HL-60 (cell line): ENCODE data around the gene FAXC.

ENCODE experiments used
- DNase-seq, 2 experiments: peaks; one replicate each; pipeline ENCODE4 v3.0.0-alpha.2; 2010 to 2020; ENCODE audit warnings: low read depth in 1 of 2, low spot score in 1 of 2
- H3K27ac ChIP-seq: fragments of 250-450 bp; sonication (Bioruptor Pico); replicated peaks from 2 replicates; pipeline ENCODE4 v1.5.1; 2020; ENCODE audit warnings: mild to moderate bottlenecking, moderate library complexity
- H3K27me3 ChIP-seq: fragments of 250-450 bp; sonication (Bioruptor Pico); 2 replicates; pipeline ENCODE4 v1.5.1; 2021; ENCODE audit warnings: mild to moderate bottlenecking, moderate library complexity; ENCODE audit not compliant: insufficient read depth, poor library complexity, severe bottlenecking
- H3K4me3 ChIP-seq: replicated peaks from 2 replicates; pipeline ENCODE4 v1.5.1; 2011; ENCODE audit warnings: mild to moderate bottlenecking, control low read depth, low read length; ENCODE audit not compliant: insufficient read depth
- GABPA ChIP-seq: IDR thresholded peaks from 2 replicates; pipeline ENCODE4 v1.6.1; 2012; ENCODE audit warnings: low read depth
- POLR2AphosphoS5 ChIP-seq: IDR thresholded peaks from 2 replicates; pipeline ENCODE4 v1.6.1; 2012; ENCODE audit warnings: low read depth
- SPI1 ChIP-seq: IDR thresholded peaks from 2 replicates; pipeline ENCODE4 v1.6.1; 2012; ENCODE audit warnings: low read depth, mild to moderate bottlenecking, borderline replicate concordance
- TF ChIP-seq, protein P1 (sequence below): IDR thresholded peaks from one replicate; pipeline ENCODE4 v1.5.1; 2011; ENCODE audit warnings: low read length, control low read depth, inconsistent platforms; ENCODE audit not compliant: insufficient read depth
- TF ChIP-seq, protein P2 (sequence below): IDR thresholded peaks from 2 replicates; pipeline ENCODE4 v1.6.1; 2012; ENCODE audit warnings: low read depth; ENCODE audit not compliant: insufficient replicate concordance

FAXC gene

DNA sequence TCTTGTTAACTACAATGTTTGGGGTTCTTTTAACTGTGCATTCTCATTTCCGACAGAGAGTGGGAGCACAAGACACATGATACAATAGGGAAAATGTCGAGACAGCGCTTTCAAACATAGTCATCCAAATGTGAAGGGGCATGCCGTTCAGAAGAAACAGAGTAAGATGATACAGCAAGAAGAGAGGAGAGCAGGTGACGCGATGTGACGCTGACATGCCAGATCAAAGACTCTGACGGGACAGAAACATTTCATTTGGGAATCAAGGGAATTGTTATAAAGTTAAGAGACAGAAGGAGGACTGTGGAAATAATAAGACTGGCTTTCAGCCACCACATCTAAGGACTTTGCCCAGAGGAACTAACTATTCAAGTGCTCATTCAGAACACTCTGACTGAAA, 117.4 kb downstream of the FAXC start:
- Histone ChIP-seq H3K27me3 (peaks cover 10% of the 10 kb centered on the region), H3K27ac (no peak overlapping the region), H3K4me3 (no peak overlapping the region)
- DNase-seq = no peak
- TF ChIP-seq GABPA (no peak), SPI1 (no peak), POLR2AphosphoS5 (no peak)
- TF ChIP-seq, protein P1, sequence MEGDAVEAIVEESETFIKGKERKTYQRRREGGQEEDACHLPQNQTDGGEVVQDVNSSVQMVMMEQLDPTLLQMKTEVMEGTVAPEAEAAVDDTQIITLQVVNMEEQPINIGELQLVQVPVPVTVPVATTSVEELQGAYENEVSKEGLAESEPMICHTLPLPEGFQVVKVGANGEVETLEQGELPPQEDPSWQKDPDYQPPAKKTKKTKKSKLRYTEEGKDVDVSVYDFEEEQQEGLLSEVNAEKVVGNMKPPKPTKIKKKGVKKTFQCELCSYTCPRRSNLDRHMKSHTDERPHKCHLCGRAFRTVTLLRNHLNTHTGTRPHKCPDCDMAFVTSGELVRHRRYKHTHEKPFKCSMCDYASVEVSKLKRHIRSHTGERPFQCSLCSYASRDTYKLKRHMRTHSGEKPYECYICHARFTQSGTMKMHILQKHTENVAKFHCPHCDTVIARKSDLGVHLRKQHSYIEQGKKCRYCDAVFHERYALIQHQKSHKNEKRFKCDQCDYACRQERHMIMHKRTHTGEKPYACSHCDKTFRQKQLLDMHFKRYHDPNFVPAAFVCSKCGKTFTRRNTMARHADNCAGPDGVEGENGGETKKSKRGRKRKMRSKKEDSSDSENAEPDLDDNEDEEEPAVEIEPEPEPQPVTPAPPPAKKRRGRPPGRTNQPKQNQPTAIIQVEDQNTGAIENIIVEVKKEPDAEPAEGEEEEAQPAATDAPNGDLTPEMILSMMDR = no peak
- TF ChIP-seq, protein P2, sequence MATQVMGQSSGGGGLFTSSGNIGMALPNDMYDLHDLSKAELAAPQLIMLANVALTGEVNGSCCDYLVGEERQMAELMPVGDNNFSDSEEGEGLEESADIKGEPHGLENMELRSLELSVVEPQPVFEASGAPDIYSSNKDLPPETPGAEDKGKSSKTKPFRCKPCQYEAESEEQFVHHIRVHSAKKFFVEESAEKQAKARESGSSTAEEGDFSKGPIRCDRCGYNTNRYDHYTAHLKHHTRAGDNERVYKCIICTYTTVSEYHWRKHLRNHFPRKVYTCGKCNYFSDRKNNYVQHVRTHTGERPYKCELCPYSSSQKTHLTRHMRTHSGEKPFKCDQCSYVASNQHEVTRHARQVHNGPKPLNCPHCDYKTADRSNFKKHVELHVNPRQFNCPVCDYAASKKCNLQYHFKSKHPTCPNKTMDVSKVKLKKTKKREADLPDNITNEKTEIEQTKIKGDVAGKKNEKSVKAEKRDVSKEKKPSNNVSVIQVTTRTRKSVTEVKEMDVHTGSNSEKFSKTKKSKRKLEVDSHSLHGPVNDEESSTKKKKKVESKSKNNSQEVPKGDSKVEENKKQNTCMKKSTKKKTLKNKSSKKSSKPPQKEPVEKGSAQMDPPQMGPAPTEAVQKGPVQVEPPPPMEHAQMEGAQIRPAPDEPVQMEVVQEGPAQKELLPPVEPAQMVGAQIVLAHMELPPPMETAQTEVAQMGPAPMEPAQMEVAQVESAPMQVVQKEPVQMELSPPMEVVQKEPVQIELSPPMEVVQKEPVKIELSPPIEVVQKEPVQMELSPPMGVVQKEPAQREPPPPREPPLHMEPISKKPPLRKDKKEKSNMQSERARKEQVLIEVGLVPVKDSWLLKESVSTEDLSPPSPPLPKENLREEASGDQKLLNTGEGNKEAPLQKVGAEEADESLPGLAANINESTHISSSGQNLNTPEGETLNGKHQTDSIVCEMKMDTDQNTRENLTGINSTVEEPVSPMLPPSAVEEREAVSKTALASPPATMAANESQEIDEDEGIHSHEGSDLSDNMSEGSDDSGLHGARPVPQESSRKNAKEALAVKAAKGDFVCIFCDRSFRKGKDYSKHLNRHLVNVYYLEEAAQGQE = no peak

DNA sequence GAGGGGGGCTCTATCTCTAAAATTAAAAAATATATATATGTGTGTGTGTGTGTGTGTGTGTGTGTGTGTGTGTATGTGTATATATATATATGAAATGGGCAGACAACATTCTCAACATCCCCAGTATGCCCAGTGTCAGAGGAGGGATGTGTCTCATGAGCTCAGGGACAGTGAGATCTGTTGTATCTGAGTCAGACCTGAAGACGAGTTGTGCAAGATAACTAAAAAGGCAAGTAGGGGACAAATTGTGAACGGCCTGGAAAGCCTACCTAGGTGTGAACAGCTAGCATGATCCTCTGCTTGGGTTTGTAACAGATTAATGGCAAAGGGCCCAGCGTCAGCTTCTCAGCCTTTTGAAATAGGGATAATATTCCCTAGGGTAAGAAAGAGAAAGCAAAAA, 124.3 kb downstream of the FAXC start:
- DNase-seq = no peak
- H3K27me3 ChIP-seq = no peaks in the 10 kb centered on the region
- H3K4me3 ChIP-seq = no peak overlapping the region
- TF ChIP-seq, protein P1 = no peak
- TF ChIP-seq POLR2AphosphoS5 = no peak
- TF ChIP-seq SPI1 = no peak
- no peak for TF ChIP-seq GABPA
- TF ChIP-seq, protein P2 = no peak
- no peak overlapping the region for H3K27ac ChIP-seq
